ENCODE results near the gene UNC45A.
A peak's percentile ranks its signal among the peaks of the same experiment; 100 is the strongest.

DNA sequence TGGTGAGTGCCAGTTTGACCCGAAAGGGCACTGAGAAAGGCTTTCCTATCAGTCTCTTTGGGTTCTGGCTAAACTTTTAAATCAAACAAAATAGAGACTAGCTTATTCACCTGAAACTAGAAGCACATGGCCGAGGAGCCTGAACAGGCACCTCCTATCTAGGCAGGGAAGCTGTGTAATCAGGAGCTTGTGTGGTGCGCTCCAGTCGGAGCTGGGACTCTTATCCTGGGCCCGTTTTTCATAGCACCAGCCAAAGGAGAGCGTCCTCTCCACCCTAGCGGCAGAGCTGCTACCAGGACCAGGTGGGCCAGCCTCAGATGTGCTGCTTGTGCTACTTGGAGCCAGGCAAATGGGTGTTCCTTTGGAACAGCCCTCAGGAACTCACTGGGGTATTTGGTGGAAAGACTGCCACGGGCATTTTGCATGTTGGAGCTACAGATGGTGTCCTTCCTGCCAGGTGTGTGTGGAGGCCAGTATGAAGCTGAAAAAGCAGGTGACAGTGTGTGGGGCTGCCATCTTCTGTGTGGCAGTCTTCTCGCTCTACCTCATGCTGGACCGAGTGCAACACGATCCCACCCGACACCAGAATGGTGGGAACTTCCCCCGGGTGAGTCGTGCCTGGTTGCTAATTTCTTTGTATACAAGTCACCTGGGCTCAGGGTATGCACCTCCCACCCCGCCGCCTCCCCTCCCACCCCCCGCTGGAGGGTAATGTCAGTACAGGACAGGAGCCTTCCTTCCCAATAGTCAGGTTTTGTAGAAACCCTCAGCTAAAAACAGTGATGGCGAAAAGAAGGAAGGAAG is 31.1 kb upstream of the UNC45A start:
- TF ChIP-seq, protein P1, sequence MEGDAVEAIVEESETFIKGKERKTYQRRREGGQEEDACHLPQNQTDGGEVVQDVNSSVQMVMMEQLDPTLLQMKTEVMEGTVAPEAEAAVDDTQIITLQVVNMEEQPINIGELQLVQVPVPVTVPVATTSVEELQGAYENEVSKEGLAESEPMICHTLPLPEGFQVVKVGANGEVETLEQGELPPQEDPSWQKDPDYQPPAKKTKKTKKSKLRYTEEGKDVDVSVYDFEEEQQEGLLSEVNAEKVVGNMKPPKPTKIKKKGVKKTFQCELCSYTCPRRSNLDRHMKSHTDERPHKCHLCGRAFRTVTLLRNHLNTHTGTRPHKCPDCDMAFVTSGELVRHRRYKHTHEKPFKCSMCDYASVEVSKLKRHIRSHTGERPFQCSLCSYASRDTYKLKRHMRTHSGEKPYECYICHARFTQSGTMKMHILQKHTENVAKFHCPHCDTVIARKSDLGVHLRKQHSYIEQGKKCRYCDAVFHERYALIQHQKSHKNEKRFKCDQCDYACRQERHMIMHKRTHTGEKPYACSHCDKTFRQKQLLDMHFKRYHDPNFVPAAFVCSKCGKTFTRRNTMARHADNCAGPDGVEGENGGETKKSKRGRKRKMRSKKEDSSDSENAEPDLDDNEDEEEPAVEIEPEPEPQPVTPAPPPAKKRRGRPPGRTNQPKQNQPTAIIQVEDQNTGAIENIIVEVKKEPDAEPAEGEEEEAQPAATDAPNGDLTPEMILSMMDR (conservative IDR thresholded peaks at IDR 0.05; ENCODE audit: low read depth, low read length): peak; percentile 34; the same call in 1 of the 2 replicates
- TF ChIP-seq EZH2phosphoT487 (IDR thresholded peaks at IDR 0.05; ENCODE audit: borderline replicate concordance, low read length) (no peak), EZH2 (IDR thresholded peaks at IDR 0.05; ENCODE audit: low read length, unreplicated experiment) (no peak)
